GM12872 (cell line): ENCODE measurements around the gene ITIH5.

Experiments
- TF ChIP-seq, protein P1 (sequence below): IDR thresholded peaks from 3 replicates; pipeline ENCODE4 v1.5.1; 2011; ENCODE audit warnings: low read depth, mild to moderate bottlenecking, low read length, moderate library complexity; ENCODE audit not compliant: insufficient read depth

Gene ITIH5

DNA sequence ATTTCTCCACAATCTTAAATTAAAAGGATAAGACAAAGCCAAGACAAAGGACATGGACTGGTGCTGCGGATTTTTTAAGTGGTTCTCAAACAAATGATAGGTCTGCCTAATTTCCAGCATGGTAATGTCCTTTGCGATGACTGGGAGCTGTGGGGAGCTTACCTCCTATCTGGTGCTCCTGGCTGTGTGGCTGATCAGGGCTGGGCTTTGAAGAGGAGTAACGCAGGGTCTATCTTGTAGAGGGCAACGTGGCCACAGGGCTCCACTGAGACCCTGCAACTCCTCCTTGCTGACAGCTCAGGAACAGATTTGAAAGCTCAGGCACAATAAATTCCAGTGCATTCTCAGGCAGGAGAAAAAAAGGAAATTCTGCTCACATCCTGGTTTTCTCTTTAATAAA, 152.8 kb downstream of the ITIH5 start:
- TF ChIP-seq, protein P1, sequence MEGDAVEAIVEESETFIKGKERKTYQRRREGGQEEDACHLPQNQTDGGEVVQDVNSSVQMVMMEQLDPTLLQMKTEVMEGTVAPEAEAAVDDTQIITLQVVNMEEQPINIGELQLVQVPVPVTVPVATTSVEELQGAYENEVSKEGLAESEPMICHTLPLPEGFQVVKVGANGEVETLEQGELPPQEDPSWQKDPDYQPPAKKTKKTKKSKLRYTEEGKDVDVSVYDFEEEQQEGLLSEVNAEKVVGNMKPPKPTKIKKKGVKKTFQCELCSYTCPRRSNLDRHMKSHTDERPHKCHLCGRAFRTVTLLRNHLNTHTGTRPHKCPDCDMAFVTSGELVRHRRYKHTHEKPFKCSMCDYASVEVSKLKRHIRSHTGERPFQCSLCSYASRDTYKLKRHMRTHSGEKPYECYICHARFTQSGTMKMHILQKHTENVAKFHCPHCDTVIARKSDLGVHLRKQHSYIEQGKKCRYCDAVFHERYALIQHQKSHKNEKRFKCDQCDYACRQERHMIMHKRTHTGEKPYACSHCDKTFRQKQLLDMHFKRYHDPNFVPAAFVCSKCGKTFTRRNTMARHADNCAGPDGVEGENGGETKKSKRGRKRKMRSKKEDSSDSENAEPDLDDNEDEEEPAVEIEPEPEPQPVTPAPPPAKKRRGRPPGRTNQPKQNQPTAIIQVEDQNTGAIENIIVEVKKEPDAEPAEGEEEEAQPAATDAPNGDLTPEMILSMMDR: no peak

DNA sequence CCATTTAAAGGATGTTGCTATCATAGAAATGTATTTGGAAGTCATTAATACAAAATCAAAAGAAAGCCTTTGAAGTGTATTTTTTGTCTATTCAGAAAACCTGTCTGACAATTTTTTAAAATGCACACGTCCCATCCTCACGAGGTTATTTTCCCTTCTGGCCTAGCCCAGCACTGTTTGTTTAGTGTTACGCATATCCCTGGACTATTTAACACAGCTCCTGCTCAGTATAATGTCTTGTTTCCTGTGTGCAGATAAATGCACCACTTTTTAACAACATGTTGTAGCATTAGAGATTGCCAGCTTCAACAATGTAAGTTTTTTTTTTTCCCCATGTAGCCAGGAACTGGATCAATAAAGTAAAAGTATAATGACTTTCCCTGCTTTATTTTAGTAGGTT, 153.3 kb downstream of the ITIH5 start:
- TF ChIP-seq, protein P1: no peak

DNA sequence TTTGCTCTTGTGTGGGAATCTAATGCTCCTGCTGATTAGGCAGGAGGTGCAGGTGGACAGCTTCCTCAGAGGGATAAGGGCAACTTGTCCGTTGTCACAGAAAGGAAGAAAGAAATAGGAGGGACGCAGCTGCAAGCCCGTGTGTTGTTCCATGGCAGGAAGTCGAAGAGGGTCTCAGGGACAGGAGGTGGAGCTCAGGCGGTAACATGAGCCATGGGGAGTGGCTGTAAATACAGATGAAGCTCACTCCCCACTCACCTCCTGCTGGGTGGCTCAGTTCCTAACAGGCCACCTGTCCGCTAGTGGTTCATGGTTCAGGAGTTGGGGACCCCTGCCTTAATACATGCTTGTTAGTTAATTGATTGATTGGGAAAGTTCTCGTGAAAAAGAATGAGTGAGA, 154.3 kb downstream of the ITIH5 start:
- TF ChIP-seq, protein P1: no peak

DNA sequence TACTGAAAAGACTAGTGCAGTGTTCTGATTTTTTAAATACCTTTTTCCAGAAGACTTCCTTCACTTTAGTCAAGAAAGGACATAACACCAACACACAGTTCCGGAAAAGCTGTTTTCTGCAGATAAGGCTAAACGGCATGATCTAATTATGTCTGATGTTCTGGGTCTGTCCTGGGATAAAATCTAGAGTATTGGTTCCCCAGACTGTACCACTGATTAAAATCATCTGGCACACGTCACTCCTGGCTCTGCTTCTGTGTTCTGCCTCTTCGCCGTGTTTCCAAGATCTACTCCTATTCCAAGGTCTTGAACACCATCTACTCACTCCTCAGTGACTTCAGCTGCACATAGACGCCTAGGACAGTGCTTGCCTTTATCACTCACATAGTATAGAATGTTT, 155.2 kb downstream of the ITIH5 start:
- TF ChIP-seq, protein P1: no peak
